K562 (cell line): ENCODE data around the gene MYOM1. TPM values are rescaled to one million over a fixed set of nuclear protein-coding genes. Genes with fewer than 3 reads are reported as not detected.

ENCODE experiments used
- ARID3B ChIP-seq: fragments of 250-450 bp; sonication (Bioruptor Pico); IDR thresholded peaks from 2 replicates; pipeline ENCODE4 v1.4.0; 2020; ENCODE audit warnings: borderline replicate concordance
- CBFA2T2 ChIP-seq: fragments of 450-650 bp; conservative IDR thresholded peaks from 2 replicates; pipeline ENCODE4 v1.6.1; 2017; ENCODE audit warnings: mild to moderate bottlenecking
- NCOA6 ChIP-seq: fragments of 450-650 bp; IDR thresholded peaks from 2 replicates; pipeline ENCODE4 v1.6.1; 2017; ENCODE audit warnings: mild to moderate bottlenecking
- NFXL1 ChIP-seq: fragments of 450-650 bp; formaldehyde crosslinking; IDR thresholded peaks from 2 replicates; pipeline ENCODE4 v1.4.0; 2021; ENCODE audit warnings: mild to moderate bottlenecking
- PCBP2 ChIP-seq: fragments of 200-400 bp; formaldehyde crosslinking; IDR thresholded peaks from 2 replicates; pipeline ENCODE4 v1.6.1; 2018; ENCODE audit warnings: low read length, low read depth, mild to moderate bottlenecking, moderate library complexity; ENCODE audit not compliant: poor library complexity, severe bottlenecking
- PTTG1 ChIP-seq: fragments of 450-650 bp; IDR thresholded peaks from 2 replicates; pipeline ENCODE4 v1.6.1; 2016; ENCODE audit warnings: low read depth, mild to moderate bottlenecking, missing genetic modification characterization, missing compliant biosample characterization
- ZNF146 ChIP-seq: IDR thresholded peaks from one replicate; pipeline ENCODE4 v1.6.1; 2018; ENCODE audit warnings: missing compliant biosample characterization; ENCODE audit not compliant: unreplicated experiment
- ZNF280B ChIP-seq: fragments of 250-450 bp; sonication (Bioruptor Pico); IDR thresholded peaks from 2 replicates; pipeline ENCODE4 v1.5.1; 2021; ENCODE audit warnings: mild to moderate bottlenecking
- ZNF668 ChIP-seq: fragments of 250-450 bp; sonication (Bioruptor Pico); IDR thresholded peaks from 2 replicates; pipeline ENCODE4 v1.8.0; 2022; ENCODE audit warnings: mild to moderate bottlenecking, inconsistent platforms
- polyA plus RNA-seq, 8 experiments: library from polyadenylated mRNA; depleted of rRNA in 4 of 8; stranded (reverse) in 5 of 8; unstranded in 3 of 8; fragments of >200 nt; fragmentation: Nextera tagmentation in 2 of 8; fragmentation: Illumina TruSeq in 1 of 8; extraction: Ambion mirVana in 2 of 8; extraction: Trizol in 1 of 8; gene quantifications; 2 replicates each; pipeline versions ENCODE4 v1.2.1 to v1.2.3, GENCODE V29; 2011 to 2014; ENCODE audit warnings: inconsistent platforms in 1 of 8, missing spikeins in 1 of 8
- total RNA-seq, 7 experiments: library from RNA; depleted of rRNA in 6 of 7; stranded (reverse); fragments of >200 nt in 6 of 7; fragmentation: Illumina TruSeq in 2 of 7; extraction: Trizol in 2 of 7; gene quantifications; 2 replicates each; pipeline versions ENCODE4 v1.2.1 to v1.2.3, GENCODE V29; 2011 to 2021; ENCODE audit warnings: low replicate concordance in 1 of 7
- TF ChIP-seq, protein P1 (sequence below): fragments of 250-450 bp; sonication (Bioruptor Pico); IDR thresholded peaks from 2 replicates; pipeline ENCODE4 v1.8.0; 2022; ENCODE audit warnings: inconsistent platforms
- TF ChIP-seq, protein P2 (sequence below): fragments of 250-450 bp; sonication (Bioruptor Pico); IDR thresholded peaks from 2 replicates; pipeline ENCODE4 v1.5.0; 2021; ENCODE audit warnings: mild to moderate bottlenecking, borderline replicate concordance

The MYOM1 gene
- total and polyA plus RNA-seq, 9 of the 15 experiments (the other 6 are each of a cell fraction or from before 2014, with no cell fraction given): 0.01 to 0.62 (median 0.25) TPM

- TF ChIP-seq, protein P1, sequence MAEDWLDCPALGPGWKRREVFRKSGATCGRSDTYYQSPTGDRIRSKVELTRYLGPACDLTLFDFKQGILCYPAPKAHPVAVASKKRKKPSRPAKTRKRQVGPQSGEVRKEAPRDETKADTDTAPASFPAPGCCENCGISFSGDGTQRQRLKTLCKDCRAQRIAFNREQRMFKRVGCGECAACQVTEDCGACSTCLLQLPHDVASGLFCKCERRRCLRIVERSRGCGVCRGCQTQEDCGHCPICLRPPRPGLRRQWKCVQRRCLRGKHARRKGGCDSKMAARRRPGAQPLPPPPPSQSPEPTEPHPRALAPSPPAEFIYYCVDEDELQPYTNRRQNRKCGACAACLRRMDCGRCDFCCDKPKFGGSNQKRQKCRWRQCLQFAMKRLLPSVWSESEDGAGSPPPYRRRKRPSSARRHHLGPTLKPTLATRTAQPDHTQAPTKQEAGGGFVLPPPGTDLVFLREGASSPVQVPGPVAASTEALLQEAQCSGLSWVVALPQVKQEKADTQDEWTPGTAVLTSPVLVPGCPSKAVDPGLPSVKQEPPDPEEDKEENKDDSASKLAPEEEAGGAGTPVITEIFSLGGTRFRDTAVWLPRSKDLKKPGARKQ (CRISPR knock-in tag): 0 out of 2 replicates have a peak, but pooled peaks have one; percentile 37
- no peak for TF ChIP-seq PTTG1 (tag)
- no peak for TF ChIP-seq NFXL1
- TF ChIP-seq ARID3B: no peak
- TF ChIP-seq PCBP2: no peak
- no peak for TF ChIP-seq NCOA6
- no peak for TF ChIP-seq ZNF280B
- no peak for TF ChIP-seq ZNF146 (CRISPR knock-in tag)
- no peak for TF ChIP-seq ZNF668 (CRISPR knock-in tag)
- TF ChIP-seq, protein P2, sequence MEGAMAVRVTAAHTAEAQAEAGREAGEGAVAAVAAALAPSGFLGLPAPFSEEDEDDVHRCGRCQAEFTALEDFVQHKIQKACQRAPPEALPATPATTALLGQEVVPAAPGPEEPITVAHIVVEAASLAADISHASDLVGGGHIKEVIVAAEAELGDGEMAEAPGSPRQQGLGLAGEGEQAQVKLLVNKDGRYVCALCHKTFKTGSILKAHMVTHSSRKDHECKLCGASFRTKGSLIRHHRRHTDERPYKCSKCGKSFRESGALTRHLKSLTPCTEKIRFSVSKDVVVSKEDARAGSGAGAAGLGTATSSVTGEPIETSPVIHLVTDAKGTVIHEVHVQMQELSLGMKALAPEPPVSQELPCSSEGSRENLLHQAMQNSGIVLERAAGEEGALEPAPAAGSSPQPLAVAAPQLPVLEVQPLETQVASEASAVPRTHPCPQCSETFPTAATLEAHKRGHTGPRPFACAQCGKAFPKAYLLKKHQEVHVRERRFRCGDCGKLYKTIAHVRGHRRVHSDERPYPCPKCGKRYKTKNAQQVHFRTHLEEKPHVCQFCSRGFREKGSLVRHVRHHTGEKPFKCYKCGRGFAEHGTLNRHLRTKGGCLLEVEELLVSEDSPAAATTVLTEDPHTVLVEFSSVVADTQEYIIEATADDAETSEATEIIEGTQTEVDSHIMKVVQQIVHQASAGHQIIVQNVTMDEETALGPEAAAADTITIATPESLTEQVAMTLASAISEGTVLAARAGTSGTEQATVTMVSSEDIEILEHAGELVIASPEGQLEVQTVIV (CRISPR knock-in tag): no peak
- TF ChIP-seq CBFA2T2: peak; percentile 87
Observed at GRCh38 chr18:3186678-3187658, 32.8 kb downstream of the MYOM1 start (continued).
